ENCODE measurements around the gene TRIM10.
A peak's percentile ranks its signal among the peaks of the same experiment; 100 is the strongest.
"Not testable (repeated sequence)": the region's sequence is repeated elsewhere in the genome, so short reads cannot be mapped to it uniquely, and the experiment has no call there.

The TRIM10 gene

GRCh38 chr6:30150671-30151395 lies 10.2 kb downstream of the TRIM10 start:
- Mint-ChIP-seq H3K27me3 (peaks cover 52% of the 10 kb centered on the region), H3K27ac (no peak overlapping the region), H3K9me3 (no peaks in the 10 kb centered on the region), H3K4me1 (peaks cover 5% of the 10 kb centered on the region), H3K4me3 (no peak overlapping the region)
- ATAC-seq (no peak), DNase-seq (no peak)

GRCh38 chr6:30149858-30150550 lies 11.0 kb downstream of the TRIM10 start:
- Mint-ChIP-seq H3K4me3 (no peak overlapping the region), H3K4me1 (peaks cover 5% of the 10 kb centered on the region), H3K27ac (no peak overlapping the region), H3K9me3 (no peaks in the 10 kb centered on the region), H3K27me3 (peaks cover 55% of the 10 kb centered on the region)
- DNase-seq (no peak), ATAC-seq (no peak)

GRCh38 chr6:30149234-30149633 lies 11.8 kb downstream of the TRIM10 start:
- peaks cover 5% of the 10 kb centered on the region for H3K4me1 Mint-ChIP-seq
- no peak for DNase-seq
- no peak for ATAC-seq
- no peak overlapping the region for H3K4me3 Mint-ChIP-seq
- H3K27me3 Mint-ChIP-seq = peaks cover 55% of the 10 kb centered on the region
- no peak overlapping the region for H3K27ac Mint-ChIP-seq
- H3K9me3 Mint-ChIP-seq = no peaks in the 10 kb centered on the region

DNA sequence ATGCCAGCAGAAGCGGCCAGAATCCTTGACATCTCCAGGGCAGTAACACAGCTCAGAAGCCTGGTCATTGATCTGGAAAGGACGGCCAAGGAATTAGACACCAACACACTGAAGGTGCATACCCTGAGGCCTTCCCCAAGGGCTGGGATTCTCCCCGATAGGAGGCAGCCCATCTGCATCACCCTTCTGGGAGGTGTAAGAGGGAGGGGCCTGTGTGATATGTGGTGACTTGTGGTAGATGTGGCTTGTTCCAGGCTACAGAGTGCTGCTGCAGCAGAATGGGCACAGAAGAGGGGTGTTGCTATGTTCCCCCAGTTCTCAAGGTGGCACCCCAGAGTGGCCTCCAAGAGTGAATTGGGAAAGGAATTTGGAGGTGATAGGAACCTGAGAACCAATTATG lies 13.9 kb downstream of the TRIM10 start:
- Mint-ChIP-seq H3K27ac (no peak overlapping the region), H3K9me3 (no peaks in the 10 kb centered on the region), H3K27me3 (peaks cover 48% of the 10 kb centered on the region), H3K4me3 (no peak overlapping the region), H3K4me1 (no peaks in the 10 kb centered on the region)
- DNase-seq (no peak), ATAC-seq (peak; percentile 60)

- Mint-ChIP-seq H3K9me3 (no peaks in the 10 kb centered on the region), H3K4me1 (no peaks in the 10 kb centered on the region), H3K27me3 (peaks cover 60% of the 10 kb centered on the region), H3K27ac (no peak overlapping the region), H3K4me3 (no peak overlapping the region)
- no peak for ATAC-seq
- no peak for DNase-seq
Measured at GRCh38 chr6:30145818-30146217, 15.2 kb downstream of the TRIM10 start.

DNA sequence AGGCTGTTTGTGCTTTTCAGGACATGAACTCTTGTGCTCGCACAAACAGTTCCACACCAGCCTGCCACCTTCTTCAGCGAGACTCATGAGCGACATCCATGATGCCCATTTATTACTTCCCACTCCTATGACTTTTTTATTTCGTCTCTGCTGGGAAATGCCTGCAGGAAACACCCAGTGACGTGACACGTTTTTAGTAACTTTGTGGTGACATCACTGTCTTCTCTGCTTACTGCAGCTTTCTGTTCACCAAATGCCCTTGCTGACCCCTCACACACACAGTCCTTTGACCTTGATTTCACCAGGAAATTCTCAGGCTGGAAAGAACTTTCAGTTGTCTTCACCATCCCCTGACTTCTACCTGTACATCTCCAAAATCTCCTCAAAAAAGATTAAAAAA lies 16.2 kb downstream of the TRIM10 start:
- ATAC-seq (no peak), DNase-seq (no peak)
- H3K4me3 Mint-ChIP-seq = no peak overlapping the region
- peaks cover 60% of the 10 kb centered on the region for H3K27me3 Mint-ChIP-seq
- no peak overlapping the region for H3K27ac Mint-ChIP-seq
- H3K4me1 Mint-ChIP-seq = no peaks in the 10 kb centered on the region
- no peaks in the 10 kb centered on the region for H3K9me3 Mint-ChIP-seq

DNA sequence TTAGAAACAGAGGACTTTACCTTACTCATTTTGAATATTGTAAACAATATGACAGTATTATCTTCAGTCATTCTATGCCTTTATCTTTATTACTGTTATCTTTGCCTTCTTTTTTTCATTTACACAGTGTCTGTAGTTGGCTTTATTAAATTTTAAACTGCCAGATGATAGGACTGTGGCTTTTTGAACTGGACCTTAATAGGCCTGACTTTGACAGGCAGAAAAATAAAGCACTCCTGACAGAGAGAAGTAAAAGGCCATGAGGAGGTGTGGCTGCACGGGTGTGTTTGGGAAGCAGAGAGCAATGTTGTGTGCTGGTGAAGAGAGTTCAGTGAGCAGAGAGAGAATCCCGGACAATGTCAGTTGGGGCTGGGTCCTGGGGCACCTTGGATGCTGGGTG lies 17.2 kb downstream of the TRIM10 start:
- peaks cover 70% of the 10 kb centered on the region for H3K27me3 Mint-ChIP-seq
- ATAC-seq (no peak), DNase-seq (no peak)
- no peaks in the 10 kb centered on the region for H3K9me3 Mint-ChIP-seq
- H3K4me1 Mint-ChIP-seq = no peaks in the 10 kb centered on the region
- H3K27ac Mint-ChIP-seq = peak overlapping the region in 1 of 2 donors; percentile 0
- no peak overlapping the region for H3K4me3 Mint-ChIP-seq

GRCh38 chr6:30142665-30143064 lies 18.3 kb downstream of the TRIM10 start:
- DNase-seq (no peak), ATAC-seq (no peak)
- H3K9me3 Mint-ChIP-seq = no peaks in the 10 kb centered on the region
- peaks cover 74% of the 10 kb centered on the region for H3K27me3 Mint-ChIP-seq
- H3K27ac Mint-ChIP-seq = no peak overlapping the region
- no peaks in the 10 kb centered on the region for H3K4me1 Mint-ChIP-seq
- H3K4me3 Mint-ChIP-seq = no peak overlapping the region

DNA sequence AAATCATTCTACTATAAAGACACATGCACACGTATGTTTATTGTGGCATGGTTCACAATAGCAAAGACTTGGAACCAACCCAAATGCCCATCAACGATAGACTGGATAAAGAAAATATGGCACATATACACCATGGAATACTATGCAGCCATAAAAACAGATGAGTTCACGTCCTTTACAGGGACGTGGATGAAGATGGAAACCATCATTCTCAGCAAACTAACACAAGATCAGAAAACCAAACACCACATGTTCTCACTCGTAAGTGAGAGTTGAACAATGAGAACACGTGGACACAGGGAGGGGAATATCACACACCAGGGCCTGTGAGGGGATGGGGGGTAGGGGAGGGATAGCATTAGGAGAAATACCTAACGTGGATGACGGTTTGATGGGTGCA lies 20.8 kb downstream of the TRIM10 start:
- not testable (repeated sequence) for H3K9me3 Mint-ChIP-seq, ATAC-seq

DNA sequence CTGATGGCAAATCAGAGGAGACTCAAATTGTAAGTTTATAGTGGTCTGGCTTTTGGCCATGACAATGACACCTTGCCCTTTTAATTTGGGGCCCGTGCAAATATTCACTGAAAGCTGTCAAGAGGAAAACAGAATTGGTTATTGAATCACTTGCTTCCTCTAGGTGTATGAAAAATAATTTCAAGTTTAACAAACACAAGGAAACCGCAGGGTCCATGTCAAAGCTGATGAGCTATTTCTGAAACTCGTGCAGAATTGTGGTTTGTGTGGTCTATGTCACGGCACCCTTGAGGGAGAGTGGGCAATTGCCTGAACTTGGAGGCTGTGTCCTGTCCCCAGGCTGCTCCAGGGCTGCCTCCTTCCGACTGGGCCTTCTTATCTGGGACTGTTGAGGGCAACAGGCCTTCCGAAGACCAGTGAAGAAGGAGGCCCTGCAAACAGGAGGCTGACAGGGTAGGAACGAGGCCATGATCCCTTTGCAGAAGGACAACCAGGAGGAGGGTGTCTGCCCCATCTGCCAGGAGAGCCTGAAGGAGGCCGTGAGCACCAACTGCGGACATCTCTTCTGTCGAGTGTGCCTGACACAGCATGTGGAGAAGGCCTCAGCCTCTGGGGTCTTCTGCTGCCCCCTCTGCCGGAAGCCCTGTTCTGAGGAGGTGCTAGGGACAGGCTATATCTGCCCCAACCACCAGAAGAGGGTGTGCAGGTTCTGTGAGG lies 24.3 kb downstream of the TRIM10 start:
- no peak for DNase-seq
- Mint-ChIP-seq H3K9me3 (no peaks in the 10 kb centered on the region), H3K4me1 (peaks cover 13% of the 10 kb centered on the region), H3K27me3 (peaks cover 75% of the 10 kb centered on the region), H3K27ac (no peak overlapping the region), H3K4me3 (no peak overlapping the region)
- ATAC-seq = peak; percentile 76

More for the DNA sequence above, 20.8 kb downstream of the TRIM10 start:
- H3K4me1 Mint-ChIP-seq = peaks cover 13% of the 10 kb centered on the region
- peaks cover 83% of the 10 kb centered on the region for H3K27me3 Mint-ChIP-seq
- DNase-seq, H3K4me3 Mint-ChIP-seq, H3K27ac Mint-ChIP-seq: not testable (repeated sequence)

- DNase-seq (no peak), ATAC-seq (no peak)
- H3K27me3 Mint-ChIP-seq = peaks cover 75% of the 10 kb centered on the region
- H3K27ac Mint-ChIP-seq = no peak within 1 kb of the TSS
- no peaks in the 10 kb centered on the region for H3K9me3 Mint-ChIP-seq
- peaks cover 17% of the 10 kb centered on the region for H3K4me1 Mint-ChIP-seq
- H3K4me3 Mint-ChIP-seq = no peak within 1 kb of the TSS
Measured at GRCh38 chr6:30135757-30136156, 25.3 kb downstream of the TRIM10 start, which contains the start of gene TRIM40. Gene TRIM40, plus strand, starts transcription at chr6:30136140. Its CDS starts 897 bp downstream, at chr6:30137037.

DNA sequence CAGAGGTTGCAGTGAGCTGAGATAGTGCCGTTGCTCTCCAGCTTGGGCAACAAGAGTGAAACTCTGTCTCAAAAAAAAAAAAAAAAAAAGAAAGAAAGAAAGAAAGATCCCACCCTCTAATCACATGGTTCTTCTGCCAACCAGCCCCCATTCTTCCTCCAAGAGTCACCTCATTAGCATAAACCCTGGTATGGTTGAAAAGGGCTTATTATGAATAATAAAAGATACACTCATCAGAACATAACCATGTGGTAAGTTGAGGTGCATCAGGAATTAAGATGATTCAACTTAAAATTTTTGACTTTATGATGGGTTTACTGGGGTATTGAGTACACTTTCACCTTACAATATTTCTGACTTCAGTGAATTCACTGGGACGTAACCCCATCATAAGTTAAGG lies 25.9 kb downstream of the TRIM10 start:
- ATAC-seq (no peak), DNase-seq (no peak)
- peaks cover 21% of the 10 kb centered on the region for H3K4me1 Mint-ChIP-seq
- no peak overlapping the region for H3K4me3 Mint-ChIP-seq
- no peaks in the 10 kb centered on the region for H3K9me3 Mint-ChIP-seq
- no peak overlapping the region for H3K27ac Mint-ChIP-seq
- peaks cover 75% of the 10 kb centered on the region for H3K27me3 Mint-ChIP-seq

DNA sequence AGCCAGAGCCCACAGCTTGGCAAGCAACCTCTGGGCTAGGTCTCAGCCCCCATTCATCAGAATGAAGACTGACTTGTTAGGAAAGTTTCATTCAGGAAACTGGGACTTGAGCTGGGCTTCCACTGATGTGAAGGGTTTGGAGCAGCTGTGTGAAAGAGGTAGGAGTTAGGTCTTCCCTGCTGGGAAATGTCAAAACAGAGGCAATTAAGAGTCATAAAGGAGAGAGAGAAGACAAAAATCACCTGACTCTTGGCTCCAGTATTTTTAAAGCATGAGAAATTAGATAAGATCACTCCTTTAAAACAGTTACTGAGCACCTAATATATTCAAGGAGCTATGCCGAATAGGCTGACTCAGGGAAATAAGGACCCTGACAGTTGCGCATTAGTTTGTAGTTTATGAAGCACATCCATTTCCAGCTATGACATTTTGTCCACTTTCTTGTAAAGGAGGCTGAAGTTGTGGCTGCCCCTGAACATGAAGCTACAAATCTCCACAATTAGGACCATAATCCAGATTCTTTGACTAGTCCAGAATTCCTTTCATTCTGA lies 29.0 kb downstream of the TRIM10 start:
- DNase-seq (no peak), ATAC-seq (no peak)
- no peaks in the 10 kb centered on the region for H3K9me3 Mint-ChIP-seq
- no peak overlapping the region for H3K4me3 Mint-ChIP-seq
- H3K4me1 Mint-ChIP-seq = peaks cover 41% of the 10 kb centered on the region
- H3K27ac Mint-ChIP-seq = no peak overlapping the region
- peaks cover 76% of the 10 kb centered on the region for H3K27me3 Mint-ChIP-seq

DNA sequence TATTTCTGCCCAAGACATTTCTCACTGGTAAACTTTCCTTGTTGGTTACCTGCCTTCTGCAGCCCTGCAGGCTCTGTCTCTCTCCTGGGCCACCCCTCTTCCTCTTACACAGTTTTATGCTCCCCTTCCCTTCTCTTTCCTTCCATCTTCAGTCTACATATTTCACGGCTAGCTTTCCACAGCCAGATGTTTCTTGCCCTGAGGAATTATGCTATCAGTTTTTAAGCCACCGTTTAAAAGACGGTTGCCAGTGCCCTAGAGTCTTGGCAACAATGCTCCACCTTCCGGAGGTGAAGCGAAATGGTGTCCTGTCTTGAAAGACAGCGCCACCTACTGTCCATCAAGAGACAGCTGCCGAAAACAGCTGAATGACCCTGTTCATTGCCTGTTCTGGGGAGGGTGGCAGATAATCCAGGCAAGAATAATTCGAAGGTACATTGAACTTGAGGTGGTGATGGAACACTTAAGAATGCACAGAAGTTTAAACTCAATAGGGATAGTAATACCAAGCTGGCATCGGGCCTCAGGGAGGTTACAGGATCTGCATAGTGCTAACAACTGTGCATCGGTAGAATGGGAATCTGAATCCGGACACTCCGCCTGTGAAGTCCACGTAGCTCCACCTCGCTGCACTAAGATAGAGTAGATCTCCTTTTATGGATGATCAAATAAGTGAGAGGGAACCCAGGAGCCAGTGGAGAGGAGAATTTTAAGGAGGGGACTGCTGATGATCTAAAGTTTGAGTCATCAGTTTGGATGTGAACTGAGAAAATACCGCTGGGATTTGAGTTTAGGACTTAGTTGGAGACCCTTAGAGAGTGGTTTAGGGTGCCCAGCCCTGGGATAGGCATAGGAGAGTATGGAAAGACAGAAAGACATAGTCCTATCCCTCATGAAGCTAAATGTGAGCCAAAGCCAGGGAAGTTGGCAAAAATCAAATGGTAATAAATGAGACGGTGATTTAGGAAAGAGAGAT lies 29.8 kb downstream of the TRIM10 start:
- H3K27me3 Mint-ChIP-seq = peaks cover 76% of the 10 kb centered on the region
- H3K9me3 Mint-ChIP-seq = no peaks in the 10 kb centered on the region
- H3K4me1 Mint-ChIP-seq = peaks cover 33% of the 10 kb centered on the region
- DNase-seq = peak; percentile 60 to 68
- peak overlapping the region in 1 of 2 donors; percentile 24 for H3K4me3 Mint-ChIP-seq
- ATAC-seq = peak; percentile 91
- no peak overlapping the region for H3K27ac Mint-ChIP-seq
